Caco-2 (cell line): ENCODE results near the gene MAGI1. TPM values are rescaled to one million over a fixed set of nuclear protein-coding genes. Genes with fewer than 3 reads are reported as not detected.
"Not testable (repeated sequence)": the region's sequence is repeated elsewhere in the genome, so short reads cannot be mapped to it uniquely, and the experiment has no call there.

Experiments used
- BruUV-seq: library from RNA; stranded (reverse); fragments of 400-500 nt; replicated peaks from 2 replicates; lab custom pipeline; 2021; lab: Mats Ljungman, UMichigan
- CTCF ChIA-PET: fragments of 300-600 bp; sonication (Branson Sonifier 250); formaldehyde crosslinking; loops from one replicate; lab custom pipeline; 2022; ENCODE audit warnings: antibody characterized with exemption; lab: Charles Lee
- POLR2A ChIA-PET: fragments of 300-600 bp; sonication (Branson Sonifier 250); formaldehyde crosslinking; loops from one replicate; lab custom pipeline; 2022; ENCODE audit warnings: antibody characterized with exemption; lab: Charles Lee
- DNase-seq, 2 experiments: peaks; one replicate each; pipeline versions ENCODE4 v3.0.0 to v3.0.0-alpha.2; 2020 to 2022
- H3K27me3 ChIP-seq: replicated peaks from 2 replicates; pipeline ENCODE4 v1.6.0; 2011; ENCODE audit warnings: low read length; ENCODE audit not compliant: control insufficient read depth, insufficient read depth
- H3K36me3 ChIP-seq: 2 replicates; pipeline ENCODE4 v1.5.1; 2011; ENCODE audit warnings: low read length; ENCODE audit not compliant: control insufficient read depth, insufficient read depth
- H3K4me1 ChIP-seq: fragments of 250-450 bp; sonication (Bioruptor Pico); 2 replicates; pipeline ENCODE4 v1.5.1; 2020; ENCODE audit warnings: mild to moderate bottlenecking
- H3K4me3 ChIP-seq: 2 replicates; pipeline ENCODE4 v1.5.1; 2011; ENCODE audit warnings: low read depth, mild to moderate bottlenecking, control low read depth, low read length
- H3K9me3 ChIP-seq: fragments of 250-450 bp; sonication (Bioruptor Pico); 2 replicates; pipeline ENCODE4 v1.5.1; 2020; ENCODE audit warnings: mild to moderate bottlenecking, moderate library complexity
- H3K27ac Mint-ChIP-seq: one replicate; pipeline ENCODE4 v1.8.0; 2022; ENCODE audit warnings: mixed read lengths; ENCODE audit not compliant: unreplicated experiment
- H3K27me3 Mint-ChIP-seq: one replicate; pipeline ENCODE4 v1.8.0; 2022; ENCODE audit warnings: mixed read lengths; ENCODE audit not compliant: insufficient read depth, unreplicated experiment
- H3K36me3 Mint-ChIP-seq: one replicate; pipeline ENCODE4 v1.8.0; 2022; ENCODE audit warnings: mild to moderate bottlenecking, mixed read lengths; ENCODE audit not compliant: insufficient read depth, unreplicated experiment
- H3K4me1 Mint-ChIP-seq: one replicate; pipeline ENCODE4 v1.8.0; 2022; ENCODE audit warnings: low read depth, mixed read lengths; ENCODE audit not compliant: unreplicated experiment
- H3K4me3 Mint-ChIP-seq: one replicate; pipeline ENCODE4 v1.8.0; 2022; ENCODE audit warnings: mild to moderate bottlenecking, moderate library complexity, mixed read lengths; ENCODE audit not compliant: unreplicated experiment
- H3K9me3 Mint-ChIP-seq: one replicate; pipeline ENCODE4 v1.8.0; 2022; ENCODE audit warnings: mixed read lengths; ENCODE audit not compliant: unreplicated experiment
- CTCF ChIP-seq, 2 experiments: fragments of 200-600 bp in 1 of 2; IDR thresholded peaks; 1 replicate in 1 of 2; 2 replicates in 1 of 2; pipeline versions ENCODE4 v1.5.1 to v1.8.0; 2011 to 2022; ENCODE audit warnings: antibody characterized with exemption in 1 of 2, control low read depth in 1 of 2, inconsistent platforms in 1 of 2, low read depth in 1 of 2, low read length in 1 of 2, mild to moderate bottlenecking in 1 of 2, moderate library complexity in 1 of 2; ENCODE audit not compliant: insufficient read depth in 1 of 2, severe bottlenecking in 1 of 2, unreplicated experiment in 1 of 2
- intact Hi-C: fragments of 100-400 bp; cut with micrococcal nuclease; formaldehyde crosslinking; loops from one replicate; pipeline ENCODE4 v1.10.0; 2022; ENCODE audit not compliant: unreplicated experiment
- total RNA-seq: library from RNA; stranded (reverse); gene quantifications from 2 replicates; pipeline ENCODE4 v1.2.3, GENCODE V29; 2022

MAGI1 gene
- total RNA-seq, 1 experiment from 2014 or later = 64.9 TPM

GRCh38 chr3:65893631-65894030, 145.1 kb downstream of the MAGI1 start:
- Histone ChIP-seq H3K27me3 (no peaks in the 10 kb centered on the region), H3K4me1 (no peaks in the 10 kb centered on the region), H3K4me3 (no peak overlapping the region), H3K36me3 (no peaks in the 10 kb centered on the region), H3K9me3 (no peaks in the 10 kb centered on the region)
- TF ChIP-seq CTCF (IDR thresholded peaks at IDR 0.05; ENCODE audit: insufficient read depth in 1 of 2, low read depth in 1 of 2, low read length in 1 of 2, severe bottlenecking in 1 of 2, unreplicated experiment in 1 of 2) = no peak
- Mint-ChIP-seq H3K27ac (no peak overlapping the region), H3K36me3 (peaks cover 6% of the 10 kb centered on the region), H3K27me3 (no peaks in the 10 kb centered on the region), H3K4me1 (peaks cover 7% of the 10 kb centered on the region), H3K9me3 (no peaks in the 10 kb centered on the region), H3K4me3 (no peak overlapping the region)
- POLR2A ChIA-PET = no interaction called here
- DNase-seq = no peak
- CTCF ChIA-PET = no interaction called here
- no TSS peak for BruUV-seq
- intact Hi-C loops = no loop called here

- intact Hi-C loops, BruUV-seq, H3K4me1 Mint-ChIP-seq: not testable (repeated sequence)
These were observed 147.2 kb downstream of the MAGI1 start for GRCh38 chr3:65891477-65891876.

GRCh38 chr3:65890328-65890727, 148.4 kb downstream of the MAGI1 start:
- Histone ChIP-seq H3K27me3 (no peaks in the 10 kb centered on the region), H3K9me3 (no peaks in the 10 kb centered on the region), H3K4me1 (no peaks in the 10 kb centered on the region), H3K4me3 (no peak overlapping the region), H3K36me3 (no peaks in the 10 kb centered on the region)
- Mint-ChIP-seq H3K27ac (no peak overlapping the region), H3K9me3 (no peaks in the 10 kb centered on the region), H3K27me3 (no peaks in the 10 kb centered on the region), H3K36me3 (peaks cover 6% of the 10 kb centered on the region), H3K4me1 (peaks cover 7% of the 10 kb centered on the region), H3K4me3 (no peak overlapping the region)
- no peak for TF ChIP-seq CTCF (IDR thresholded peaks at IDR 0.05; ENCODE audit: insufficient read depth in 1 of 2, low read depth in 1 of 2, low read length in 1 of 2, severe bottlenecking in 1 of 2, unreplicated experiment in 1 of 2)
- DNase-seq = no peak
- POLR2A ChIA-PET = no interaction called here
- intact Hi-C loops = no loop called here
- BruUV-seq = no TSS peak
- CTCF ChIA-PET = no interaction called here

More at GRCh38 chr3:65891477-65891876, 147.2 kb downstream of the MAGI1 start:
- H3K9me3 Mint-ChIP-seq, H3K4me3 Mint-ChIP-seq, POLR2A ChIA-PET, H3K27ac Mint-ChIP-seq, H3K4me3 ChIP-seq, H3K27me3 ChIP-seq, H3K36me3 Mint-ChIP-seq, H3K9me3 ChIP-seq, H3K27me3 Mint-ChIP-seq, H3K36me3 ChIP-seq, DNase-seq, CTCF ChIA-PET, H3K4me1 ChIP-seq: not testable (repeated sequence)

- no peak overlapping the region for H3K4me3 ChIP-seq
- no peaks in the 10 kb centered on the region for H3K9me3 ChIP-seq
- ChIA-PET CTCF (interaction anchor here (0.6 kb wide), 1 partner anchor 103 kb away, joined by 3 read pairs; no protein-coding TSS in a partner anchor), POLR2A (no interaction called here)
- H3K4me1 ChIP-seq = no peaks in the 10 kb centered on the region
- no peak overlapping the region for H3K4me3 Mint-ChIP-seq
- no TSS peak for BruUV-seq
- no peaks in the 10 kb centered on the region for H3K36me3 ChIP-seq
- peaks cover 6% of the 10 kb centered on the region for H3K36me3 Mint-ChIP-seq
- H3K4me1 Mint-ChIP-seq = peaks cover 7% of the 10 kb centered on the region
- no peaks in the 10 kb centered on the region for H3K9me3 Mint-ChIP-seq
- H3K27ac Mint-ChIP-seq = no peak overlapping the region
- no peak for TF ChIP-seq CTCF (IDR thresholded peaks at IDR 0.05; ENCODE audit: insufficient read depth in 1 of 2, low read depth in 1 of 2, low read length in 1 of 2, severe bottlenecking in 1 of 2, unreplicated experiment in 1 of 2)
- DNase-seq = no peak
- intact Hi-C loops = no loop called here
- H3K27me3 Mint-ChIP-seq = no peaks in the 10 kb centered on the region
- no peaks in the 10 kb centered on the region for H3K27me3 ChIP-seq
These were observed 149.0 kb downstream of the MAGI1 start for GRCh38 chr3:65889707-65890099.
